ENCODE measurements around the gene NTSR1. TPM values are rescaled to one million over a fixed set of nuclear protein-coding genes. Genes with fewer than 3 reads are reported as not detected.

NTSR1 gene
- polyA plus RNA-seq, 10 donors, result 0.07 to 0.25 (median 0.11) TPM

GRCh38 chr20:62769346-62770071, 60.9 kb downstream of the NTSR1 start:
- no peak for DNase-seq

GRCh38 chr20:62770111-62770910, 61.7 kb downstream of the NTSR1 start:
- no peak for DNase-seq

GRCh38 chr20:62770916-62771315, 62.3 kb downstream of the NTSR1 start:
- no peak for DNase-seq

- no peak for DNase-seq
These were observed 62.9 kb downstream of the NTSR1 start for GRCh38 chr20:62771396-62772102.

- no peak for DNase-seq
These were observed 63.5 kb downstream of the NTSR1 start for GRCh38 chr20:62772103-62772611.

- DNase-seq, result no peak
These were observed 64.0 kb downstream of the NTSR1 start for GRCh38 chr20:62772619-62772989.

- DNase-seq, result peak in 2 of 3 donors; percentile 50 to 66
These were observed 64.6 kb downstream of the NTSR1 start for GRCh38 chr20:62772990-62773844.

- DNase-seq, result no peak
These were observed 65.4 kb downstream of the NTSR1 start for GRCh38 chr20:62773845-62774714.

GRCh38 chr20:62774762-62775161, 66.1 kb downstream of the NTSR1 start:
- no peak for DNase-seq

GRCh38 chr20:62775206-62775605, 66.6 kb downstream of the NTSR1 start:
- DNase-seq, result no peak

GRCh38 chr20:62776035-62776691, 67.5 kb downstream of the NTSR1 start:
- no peak for DNase-seq

- DNase-seq, result no peak
These were observed 68.3 kb downstream of the NTSR1 start for GRCh38 chr20:62776692-62777527.

GRCh38 chr20:62777528-62777830, 68.8 kb downstream of the NTSR1 start:
- no peak for DNase-seq

- DNase-seq, result no peak
These were observed 69.4 kb downstream of the NTSR1 start for GRCh38 chr20:62778058-62778457.

GRCh38 chr20:62778601-62779416, 70.2 kb downstream of the NTSR1 start:
- no peak for DNase-seq

GRCh38 chr20:62779417-62779685, 70.7 kb downstream of the NTSR1 start:
- DNase-seq, result no peak

GRCh38 chr20:62780204-62780603, 71.6 kb downstream of the NTSR1 start:
- no peak for DNase-seq

GRCh38 chr20:62780696-62781095, 72.1 kb downstream of the NTSR1 start:
- DNase-seq, result no peak

Measured in muscle of back (tissue), 11 donors.